GM03348 (cell line): ENCODE measurements around the gene CYP2A6.

ENCODE experiments used
- DNase-seq: peaks from one replicate; pipeline ENCODE4 v3.0.0; 2012; ENCODE audit warnings: low spot score

The CYP2A6 gene

GRCh38 chr19:40801426-40802299 is 48.6 kb downstream of the CYP2A6 start:
- DNase-seq = no peak

- no peak for DNase-seq
Measured at GRCh38 chr19:40800997-40801377, 49.3 kb downstream of the CYP2A6 start.

DNA sequence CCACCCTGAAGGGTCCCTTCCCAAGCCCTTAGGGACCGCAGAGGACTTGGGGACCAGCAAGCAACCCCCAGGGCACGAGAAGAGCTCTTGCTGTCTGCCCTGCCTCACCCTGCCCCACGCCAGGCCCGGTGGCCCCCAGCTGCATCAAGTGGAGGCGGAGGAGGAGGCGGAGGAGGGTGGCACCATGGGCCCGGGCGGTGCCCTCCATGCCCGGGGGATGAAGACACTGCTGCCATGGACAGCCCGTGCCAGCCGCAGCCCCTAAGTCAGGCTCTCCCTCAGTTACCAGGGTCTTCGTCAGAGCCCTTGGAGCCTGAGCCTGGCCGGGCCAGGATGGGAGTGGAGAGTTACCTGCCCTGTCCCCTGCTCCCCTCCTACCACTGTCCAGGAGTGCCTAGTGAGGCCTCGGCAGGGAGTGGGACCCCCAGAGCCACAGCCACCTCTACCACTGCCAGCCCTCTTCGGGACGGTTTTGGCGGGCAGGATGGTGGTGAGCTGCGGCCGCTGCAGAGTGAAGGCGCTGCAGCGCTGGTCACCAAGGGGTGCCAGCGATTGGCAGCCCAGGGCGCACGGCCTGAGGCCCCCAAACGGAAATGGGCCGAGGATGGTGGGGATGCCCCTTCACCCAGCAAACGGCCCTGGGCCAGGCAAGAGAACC is 49.8 kb downstream of the CYP2A6 start:
- DNase-seq = no peak

GRCh38 chr19:40799558-40800338 is 50.5 kb downstream of the CYP2A6 start:
- peak; percentile 70 for DNase-seq

GRCh38 chr19:40798683-40799557 is 51.3 kb downstream of the CYP2A6 start, which contains the start of gene EGLN2:
TSS of gene EGLN2 (plus strand) at chr19:40799191. CDS start at chr19:40800573, 1,382 bp downstream.
- DNase-seq = peak; percentile 98

GRCh38 chr19:40797963-40798682 is 52.1 kb downstream of the CYP2A6 start:
- peak; percentile 70 for DNase-seq

DNA sequence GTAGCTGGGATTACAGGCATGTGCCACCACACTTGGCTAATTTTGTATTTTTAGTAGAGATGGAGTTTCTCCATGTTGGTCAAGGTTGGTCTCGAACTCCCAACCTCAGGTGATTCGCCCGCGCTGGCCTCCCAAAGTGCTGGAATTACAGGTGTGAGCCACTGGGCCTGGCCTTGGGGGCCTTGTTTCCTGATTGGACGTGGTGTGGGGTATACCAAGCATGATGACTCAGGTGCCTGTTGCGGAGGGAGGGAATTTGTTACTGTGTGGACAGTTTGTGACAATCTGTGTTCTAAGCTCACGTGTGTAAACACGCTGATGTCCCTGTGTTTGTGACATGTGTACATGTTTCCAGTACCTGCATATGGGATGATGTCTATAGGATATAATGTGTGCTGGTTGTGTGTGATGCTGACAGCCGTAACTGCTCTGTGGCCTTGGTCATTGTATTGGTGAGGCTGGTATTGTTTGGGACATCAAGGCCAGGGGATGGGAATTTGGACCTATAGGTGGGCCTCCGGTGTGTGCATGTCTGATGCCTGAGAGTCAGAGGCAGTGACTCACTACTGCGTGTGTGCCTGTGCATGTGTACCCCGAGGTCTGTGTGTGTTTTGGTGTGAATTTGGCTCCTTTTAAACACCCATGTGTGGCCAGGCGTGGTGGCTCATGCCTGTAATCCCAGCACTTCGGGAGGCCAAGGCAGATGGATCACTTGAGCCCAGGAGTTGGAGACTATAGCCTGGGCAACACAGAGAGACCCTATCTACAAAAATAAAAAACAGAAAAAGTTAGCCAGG is 52.9 kb downstream of the CYP2A6 start:
- no peak for DNase-seq
